HepG2 (cell line): Measurements from ENCODE around the gene SLC2A8. TPM values are rescaled to one million over a fixed set of nuclear protein-coding genes. Genes with fewer than 3 reads are reported as not detected.

Experiments used
- ISL2 ChIP-seq: sonication (generic); formaldehyde crosslinking; IDR thresholded peaks from 2 replicates; pipeline ENCODE4 v1.5.0; 2020; ENCODE audit warnings: missing genetic modification reagents
- ONECUT2 ChIP-seq: sonication (generic); formaldehyde crosslinking; IDR thresholded peaks from 2 replicates; pipeline ENCODE4 v1.4.0; 2020; ENCODE audit warnings: missing genetic modification reagents
- PAWR ChIP-seq: sonication (generic); formaldehyde crosslinking; IDR thresholded peaks from 2 replicates; pipeline ENCODE4 v1.4.0; 2020; ENCODE audit warnings: missing genetic modification reagents, mild to moderate bottlenecking, borderline replicate concordance
- ZNF24 ChIP-seq: fragments of 450-650 bp; IDR thresholded peaks from 2 replicates; pipeline ENCODE4 v1.6.1; 2017; ENCODE audit warnings: antibody characterized with exemption, mild to moderate bottlenecking
- polyA plus RNA-seq, 8 experiments: library from polyadenylated mRNA; depleted of rRNA in 3 of 8; stranded (reverse) in 7 of 8; unstranded in 1 of 8; fragments of >200 nt; fragmentation: Illumina TruSeq in 4 of 8; extraction: Trizol in 4 of 8; gene quantifications; 2 replicates each; pipeline versions ENCODE4 v1.2.1 to v1.2.3, GENCODE V29; 2011 to 2016; ENCODE audit warnings: low read depth in 4 of 8, missing spikeins in 1 of 8, mixed read lengths in 1 of 8; ENCODE audit not compliant: insufficient read depth in 1 of 8
- total RNA-seq, 5 experiments: library from RNA; depleted of rRNA; stranded (reverse); fragments of >200 nt; fragmentation: Illumina TruSeq; extraction: Trizol; gene quantifications; 2 replicates each; pipeline ENCODE4 v1.2.3, GENCODE V29; 2016; ENCODE audit warnings: low read depth in 1 of 5
- TF ChIP-seq, protein P1 (sequence below): sonication (generic); formaldehyde crosslinking; IDR thresholded peaks from 2 replicates; pipeline ENCODE4 v1.4.0; 2020; ENCODE audit warnings: mild to moderate bottlenecking, missing genetic modification reagents, borderline replicate concordance
- TF ChIP-seq, protein P2 (sequence below): sonication (generic); formaldehyde crosslinking; IDR thresholded peaks from 2 replicates; pipeline ENCODE4 v1.4.0; 2020; ENCODE audit warnings: missing genetic modification reagents, borderline replicate concordance
- TF ChIP-seq, protein P3 (sequence below): sonication (generic); formaldehyde crosslinking; IDR thresholded peaks from 2 replicates; pipeline ENCODE4 v1.9.0; 2022; ENCODE audit warnings: low read depth, missing genetic modification reagents
- TF ChIP-seq, protein P4 (sequence below): sonication (generic); formaldehyde crosslinking; IDR thresholded peaks from 2 replicates; pipeline ENCODE4 v1.4.0; 2020; ENCODE audit warnings: mild to moderate bottlenecking, missing genetic modification reagents
- TF ChIP-seq, protein P5 (sequence below): sonication (generic); formaldehyde crosslinking; IDR thresholded peaks from 2 replicates; pipeline ENCODE4 v1.5.1; 2020; ENCODE audit warnings: mild to moderate bottlenecking, missing genetic modification reagents, borderline replicate concordance

SLC2A8 gene
- total and polyA plus RNA-seq, 2 of the 13 experiments (the other 11 are each of a cell fraction or from before 2014, with no cell fraction given), result 22.6 to 48.6 TPM

DNA sequence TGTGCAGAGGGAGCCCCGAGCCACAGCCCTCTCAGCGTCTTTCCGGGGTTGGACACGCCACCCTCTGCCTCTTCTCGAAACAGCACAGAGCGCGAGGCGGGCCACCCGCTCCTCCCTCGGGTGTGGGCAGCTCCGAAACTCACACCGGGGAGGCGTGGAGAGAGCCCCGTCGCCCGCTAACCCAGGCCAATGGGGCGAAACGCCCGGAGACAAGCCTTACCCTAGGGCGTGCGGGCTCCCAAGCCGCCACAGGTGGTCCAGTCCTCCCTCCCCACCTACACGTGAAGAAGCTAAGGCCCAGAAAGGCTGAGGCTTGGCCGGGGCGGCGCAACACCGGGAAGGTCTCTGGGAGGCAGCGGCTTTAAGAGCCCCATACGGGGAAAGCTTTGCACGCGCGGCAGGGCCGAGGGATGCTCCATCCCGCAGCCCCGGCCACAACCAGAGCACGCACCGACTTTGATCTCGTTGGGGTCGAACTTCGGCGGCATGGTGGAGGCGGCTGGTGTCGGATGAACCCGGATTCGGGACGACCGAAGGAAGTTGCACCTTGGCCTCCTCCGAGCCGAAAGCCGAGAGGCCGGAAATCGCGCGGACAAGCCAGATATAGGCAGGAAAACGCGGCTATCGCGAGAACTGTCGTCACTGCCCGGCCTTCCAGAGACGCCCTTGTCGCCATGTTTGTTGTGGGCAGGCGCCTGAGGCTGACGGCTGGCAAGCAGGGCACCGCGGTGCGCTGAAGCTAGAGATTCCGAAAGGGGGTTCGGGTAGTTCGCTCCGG lies 54.0 kb downstream of the SLC2A8 start, which contains the start of the genes LRSAM1 and RPL12 (continued):
- TF ChIP-seq, protein P1, sequence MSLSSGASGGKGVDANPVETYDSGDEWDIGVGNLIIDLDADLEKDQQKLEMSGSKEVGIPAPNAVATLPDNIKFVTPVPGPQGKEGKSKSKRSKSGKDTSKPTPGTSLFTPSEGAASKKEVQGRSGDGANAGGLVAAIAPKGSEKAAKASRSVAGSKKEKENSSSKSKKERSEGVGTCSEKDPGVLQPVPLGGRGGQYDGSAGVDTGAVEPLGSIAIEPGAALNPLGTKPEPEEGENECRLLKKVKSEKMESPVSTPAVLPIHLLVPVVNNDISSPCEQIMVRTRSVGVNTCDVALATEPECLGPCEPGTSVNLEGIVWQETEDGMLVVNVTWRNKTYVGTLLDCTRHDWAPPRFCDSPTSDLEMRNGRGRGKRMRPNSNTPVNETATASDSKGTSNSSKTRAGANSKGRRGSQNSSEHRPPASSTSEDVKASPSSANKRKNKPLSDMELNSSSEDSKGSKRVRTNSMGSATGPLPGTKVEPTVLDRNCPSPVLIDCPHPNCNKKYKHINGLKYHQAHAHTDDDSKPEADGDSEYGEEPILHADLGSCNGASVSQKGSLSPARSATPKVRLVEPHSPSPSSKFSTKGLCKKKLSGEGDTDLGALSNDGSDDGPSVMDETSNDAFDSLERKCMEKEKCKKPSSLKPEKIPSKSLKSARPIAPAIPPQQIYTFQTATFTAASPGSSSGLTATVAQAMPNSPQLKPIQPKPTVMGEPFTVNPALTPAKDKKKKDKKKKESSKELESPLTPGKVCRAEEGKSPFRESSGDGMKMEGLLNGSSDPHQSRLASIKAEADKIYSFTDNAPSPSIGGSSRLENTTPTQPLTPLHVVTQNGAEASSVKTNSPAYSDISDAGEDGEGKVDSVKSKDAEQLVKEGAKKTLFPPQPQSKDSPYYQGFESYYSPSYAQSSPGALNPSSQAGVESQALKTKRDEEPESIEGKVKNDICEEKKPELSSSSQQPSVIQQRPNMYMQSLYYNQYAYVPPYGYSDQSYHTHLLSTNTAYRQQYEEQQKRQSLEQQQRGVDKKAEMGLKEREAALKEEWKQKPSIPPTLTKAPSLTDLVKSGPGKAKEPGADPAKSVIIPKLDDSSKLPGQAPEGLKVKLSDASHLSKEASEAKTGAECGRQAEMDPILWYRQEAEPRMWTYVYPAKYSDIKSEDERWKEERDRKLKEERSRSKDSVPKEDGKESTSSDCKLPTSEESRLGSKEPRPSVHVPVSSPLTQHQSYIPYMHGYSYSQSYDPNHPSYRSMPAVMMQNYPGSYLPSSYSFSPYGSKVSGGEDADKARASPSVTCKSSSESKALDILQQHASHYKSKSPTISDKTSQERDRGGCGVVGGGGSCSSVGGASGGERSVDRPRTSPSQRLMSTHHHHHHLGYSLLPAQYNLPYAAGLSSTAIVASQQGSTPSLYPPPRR (CRISPR knock-in tag), result peak; percentile 65; the same call in 1 of the 2 replicates
- TF ChIP-seq ISL2 (CRISPR knock-in tag) (peak; percentile 79), ZNF24 (no peak), PAWR (CRISPR knock-in tag) (peak; percentile 88; the same call in 1 of the 2 replicates), ONECUT2 (no peak)
- TF ChIP-seq, protein P2, sequence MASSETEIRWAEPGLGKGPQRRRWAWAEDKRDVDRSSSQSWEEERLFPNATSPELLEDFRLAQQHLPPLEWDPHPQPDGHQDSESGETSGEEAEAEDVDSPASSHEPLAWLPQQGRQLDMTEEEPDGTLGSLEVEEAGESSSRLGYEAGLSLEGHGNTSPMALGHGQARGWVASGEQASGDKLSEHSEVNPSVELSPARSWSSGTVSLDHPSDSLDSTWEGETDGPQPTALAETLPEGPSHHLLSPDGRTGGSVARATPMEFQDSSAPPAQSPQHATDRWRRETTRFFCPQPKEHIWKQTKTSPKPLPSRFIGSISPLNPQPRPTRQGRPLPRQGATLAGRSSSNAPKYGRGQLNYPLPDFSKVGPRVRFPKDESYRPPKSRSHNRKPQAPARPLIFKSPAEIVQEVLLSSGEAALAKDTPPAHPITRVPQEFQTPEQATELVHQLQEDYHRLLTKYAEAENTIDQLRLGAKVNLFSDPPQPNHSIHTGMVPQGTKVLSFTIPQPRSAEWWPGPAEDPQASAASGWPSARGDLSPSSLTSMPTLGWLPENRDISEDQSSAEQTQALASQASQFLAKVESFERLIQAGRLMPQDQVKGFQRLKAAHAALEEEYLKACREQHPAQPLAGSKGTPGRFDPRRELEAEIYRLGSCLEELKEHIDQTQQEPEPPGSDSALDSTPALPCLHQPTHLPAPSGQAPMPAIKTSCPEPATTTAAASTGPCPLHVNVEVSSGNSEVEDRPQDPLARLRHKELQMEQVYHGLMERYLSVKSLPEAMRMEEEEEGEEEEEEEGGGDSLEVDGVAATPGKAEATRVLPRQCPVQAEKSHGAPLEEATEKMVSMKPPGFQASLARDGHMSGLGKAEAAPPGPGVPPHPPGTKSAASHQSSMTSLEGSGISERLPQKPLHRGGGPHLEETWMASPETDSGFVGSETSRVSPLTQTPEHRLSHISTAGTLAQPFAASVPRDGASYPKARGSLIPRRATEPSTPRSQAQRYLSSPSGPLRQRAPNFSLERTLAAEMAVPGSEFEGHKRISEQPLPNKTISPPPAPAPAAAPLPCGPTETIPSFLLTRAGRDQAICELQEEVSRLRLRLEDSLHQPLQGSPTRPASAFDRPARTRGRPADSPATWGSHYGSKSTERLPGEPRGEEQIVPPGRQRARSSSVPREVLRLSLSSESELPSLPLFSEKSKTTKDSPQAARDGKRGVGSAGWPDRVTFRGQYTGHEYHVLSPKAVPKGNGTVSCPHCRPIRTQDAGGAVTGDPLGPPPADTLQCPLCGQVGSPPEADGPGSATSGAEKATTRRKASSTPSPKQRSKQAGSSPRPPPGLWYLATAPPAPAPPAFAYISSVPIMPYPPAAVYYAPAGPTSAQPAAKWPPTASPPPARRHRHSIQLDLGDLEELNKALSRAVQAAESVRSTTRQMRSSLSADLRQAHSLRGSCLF (CRISPR knock-in tag), result no peak
- TF ChIP-seq, protein P3, sequence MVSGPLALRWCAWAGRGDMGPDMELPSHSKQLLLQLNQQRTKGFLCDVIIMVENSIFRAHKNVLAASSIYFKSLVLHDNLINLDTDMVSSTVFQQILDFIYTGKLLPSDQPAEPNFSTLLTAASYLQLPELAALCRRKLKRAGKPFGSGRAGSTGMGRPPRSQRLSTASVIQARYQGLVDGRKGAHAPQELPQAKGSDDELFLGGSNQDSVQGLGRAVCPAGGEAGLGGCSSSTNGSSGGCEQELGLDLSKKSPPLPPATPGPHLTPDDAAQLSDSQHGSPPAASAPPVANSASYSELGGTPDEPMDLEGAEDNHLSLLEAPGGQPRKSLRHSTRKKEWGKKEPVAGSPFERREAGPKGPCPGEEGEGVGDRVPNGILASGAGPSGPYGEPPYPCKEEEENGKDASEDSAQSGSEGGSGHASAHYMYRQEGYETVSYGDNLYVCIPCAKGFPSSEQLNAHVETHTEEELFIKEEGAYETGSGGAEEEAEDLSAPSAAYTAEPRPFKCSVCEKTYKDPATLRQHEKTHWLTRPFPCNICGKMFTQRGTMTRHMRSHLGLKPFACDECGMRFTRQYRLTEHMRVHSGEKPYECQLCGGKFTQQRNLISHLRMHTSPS (CRISPR knock-in tag), result no peak; the same call in 1 of the 2 replicates
- TF ChIP-seq, protein P4, sequence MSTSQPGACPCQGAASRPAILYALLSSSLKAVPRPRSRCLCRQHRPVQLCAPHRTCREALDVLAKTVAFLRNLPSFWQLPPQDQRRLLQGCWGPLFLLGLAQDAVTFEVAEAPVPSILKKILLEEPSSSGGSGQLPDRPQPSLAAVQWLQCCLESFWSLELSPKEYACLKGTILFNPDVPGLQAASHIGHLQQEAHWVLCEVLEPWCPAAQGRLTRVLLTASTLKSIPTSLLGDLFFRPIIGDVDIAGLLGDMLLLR (CRISPR knock-in tag), result peak; percentile 66; the same call in 1 of the 2 replicates
- TF ChIP-seq, protein P5, sequence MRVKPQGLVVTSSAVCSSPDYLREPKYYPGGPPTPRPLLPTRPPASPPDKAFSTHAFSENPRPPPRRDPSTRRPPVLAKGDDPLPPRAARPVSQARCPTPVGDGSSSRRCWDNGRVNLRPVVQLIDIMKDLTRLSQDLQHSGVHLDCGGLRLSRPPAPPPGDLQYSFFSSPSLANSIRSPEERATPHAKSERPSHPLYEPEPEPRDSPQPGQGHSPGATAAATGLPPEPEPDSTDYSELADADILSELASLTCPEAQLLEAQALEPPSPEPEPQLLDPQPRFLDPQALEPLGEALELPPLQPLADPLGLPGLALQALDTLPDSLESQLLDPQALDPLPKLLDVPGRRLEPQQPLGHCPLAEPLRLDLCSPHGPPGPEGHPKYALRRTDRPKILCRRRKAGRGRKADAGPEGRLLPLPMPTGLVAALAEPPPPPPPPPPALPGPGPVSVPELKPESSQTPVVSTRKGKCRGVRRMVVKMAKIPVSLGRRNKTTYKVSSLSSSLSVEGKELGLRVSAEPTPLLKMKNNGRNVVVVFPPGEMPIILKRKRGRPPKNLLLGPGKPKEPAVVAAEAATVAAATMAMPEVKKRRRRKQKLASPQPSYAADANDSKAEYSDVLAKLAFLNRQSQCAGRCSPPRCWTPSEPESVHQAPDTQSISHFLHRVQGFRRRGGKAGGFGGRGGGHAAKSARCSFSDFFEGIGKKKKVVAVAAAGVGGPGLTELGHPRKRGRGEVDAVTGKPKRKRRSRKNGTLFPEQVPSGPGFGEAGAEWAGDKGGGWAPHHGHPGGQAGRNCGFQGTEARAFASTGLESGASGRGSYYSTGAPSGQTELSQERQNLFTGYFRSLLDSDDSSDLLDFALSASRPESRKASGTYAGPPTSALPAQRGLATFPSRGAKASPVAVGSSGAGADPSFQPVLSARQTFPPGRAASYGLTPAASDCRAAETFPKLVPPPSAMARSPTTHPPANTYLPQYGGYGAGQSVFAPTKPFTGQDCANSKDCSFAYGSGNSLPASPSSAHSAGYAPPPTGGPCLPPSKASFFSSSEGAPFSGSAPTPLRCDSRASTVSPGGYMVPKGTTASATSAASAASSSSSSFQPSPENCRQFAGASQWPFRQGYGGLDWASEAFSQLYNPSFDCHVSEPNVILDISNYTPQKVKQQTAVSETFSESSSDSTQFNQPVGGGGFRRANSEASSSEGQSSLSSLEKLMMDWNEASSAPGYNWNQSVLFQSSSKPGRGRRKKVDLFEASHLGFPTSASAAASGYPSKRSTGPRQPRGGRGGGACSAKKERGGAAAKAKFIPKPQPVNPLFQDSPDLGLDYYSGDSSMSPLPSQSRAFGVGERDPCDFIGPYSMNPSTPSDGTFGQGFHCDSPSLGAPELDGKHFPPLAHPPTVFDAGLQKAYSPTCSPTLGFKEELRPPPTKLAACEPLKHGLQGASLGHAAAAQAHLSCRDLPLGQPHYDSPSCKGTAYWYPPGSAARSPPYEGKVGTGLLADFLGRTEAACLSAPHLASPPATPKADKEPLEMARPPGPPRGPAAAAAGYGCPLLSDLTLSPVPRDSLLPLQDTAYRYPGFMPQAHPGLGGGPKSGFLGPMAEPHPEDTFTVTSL (CRISPR knock-in tag), result peak; percentile 20; the same call in 1 of the 2 replicates
